HG03139 (cell line): ENCODE measurements around the gene METTL1.

Experiments used
- ATAC-seq: cut with Tn5 transposase; IDR thresholded peaks from one replicate; pipeline ENCODE4 v1.9.1; 2021; ENCODE audit not compliant: unreplicated experiment

Gene METTL1

GRCh38 chr12:57755194-57755453 lies 16.8 kb downstream of the METTL1 start:
- ATAC-seq = no peak

- peak; percentile 29 for ATAC-seq
Measured at GRCh38 chr12:57754411-57755193, 17.3 kb downstream of the METTL1 start, which contains the start of gene MARCHF9. Gene MARCHF9 (plus strand): TSS chr12:57755103. CDS start chr12:57755529, 426 bp downstream.

- ATAC-seq = no peak
Measured at GRCh38 chr12:57753756-57754337, 18.1 kb downstream of the METTL1 start.

GRCh38 chr12:57752668-57753000 lies 19.3 kb downstream of the METTL1 start:
- no peak for ATAC-seq

- peak; percentile 68 for ATAC-seq
Measured at GRCh38 chr12:57751788-57752667, 19.9 kb downstream of the METTL1 start, which contains the start of gene CDK4. Gene CDK4 (minus strand): TSS chr12:57752310. CDS start chr12:57751717, 593 bp downstream.

GRCh38 chr12:57751432-57751787 lies 20.5 kb downstream of the METTL1 start:
- ATAC-seq = no peak

GRCh38 chr12:57750561-57751431 lies 21.1 kb downstream of the METTL1 start:
- no peak for ATAC-seq

- ATAC-seq = no peak
Measured at GRCh38 chr12:57749061-57749460, 22.8 kb downstream of the METTL1 start.

GRCh38 chr12:57746025-57746424 lies 25.9 kb downstream of the METTL1 start:
- no peak for ATAC-seq

- no peak for ATAC-seq
Measured at GRCh38 chr12:57745485-57745881, 26.4 kb downstream of the METTL1 start.

GRCh38 chr12:57744777-57745484 lies 27.0 kb downstream of the METTL1 start, which contains the start of gene TSPAN31:
Gene TSPAN31 (plus strand): TSS chr12:57745039. CDS start chr12:57745155, 116 bp downstream.
- peak; percentile 68 for ATAC-seq

GRCh38 chr12:57744194-57744776 lies 27.6 kb downstream of the METTL1 start:
- peak; percentile 22 for ATAC-seq

- ATAC-seq = no peak
Measured at GRCh38 chr12:57743769-57744168, 28.1 kb downstream of the METTL1 start.

GRCh38 chr12:57741844-57742738 lies 29.8 kb downstream of the METTL1 start:
- ATAC-seq = peak; percentile 48

- no peak for ATAC-seq
Measured at GRCh38 chr12:57741413-57741789, 30.5 kb downstream of the METTL1 start.

GRCh38 chr12:57740656-57741412 lies 31.1 kb downstream of the METTL1 start:
- ATAC-seq = peak; percentile 46

- ATAC-seq = no peak
Measured at GRCh38 chr12:57739914-57740538, 31.9 kb downstream of the METTL1 start.

GRCh38 chr12:57739387-57739786 lies 32.5 kb downstream of the METTL1 start:
- no peak for ATAC-seq
